Measurements from ENCODE around the gene IFT81.
A peak's percentile ranks its signal among the peaks of the same experiment; 100 is the strongest.
"Not testable (repeated sequence)": the region's sequence is repeated elsewhere in the genome, so short reads cannot be mapped to it uniquely, and the experiment has no call there.

IFT81 gene

DNA sequence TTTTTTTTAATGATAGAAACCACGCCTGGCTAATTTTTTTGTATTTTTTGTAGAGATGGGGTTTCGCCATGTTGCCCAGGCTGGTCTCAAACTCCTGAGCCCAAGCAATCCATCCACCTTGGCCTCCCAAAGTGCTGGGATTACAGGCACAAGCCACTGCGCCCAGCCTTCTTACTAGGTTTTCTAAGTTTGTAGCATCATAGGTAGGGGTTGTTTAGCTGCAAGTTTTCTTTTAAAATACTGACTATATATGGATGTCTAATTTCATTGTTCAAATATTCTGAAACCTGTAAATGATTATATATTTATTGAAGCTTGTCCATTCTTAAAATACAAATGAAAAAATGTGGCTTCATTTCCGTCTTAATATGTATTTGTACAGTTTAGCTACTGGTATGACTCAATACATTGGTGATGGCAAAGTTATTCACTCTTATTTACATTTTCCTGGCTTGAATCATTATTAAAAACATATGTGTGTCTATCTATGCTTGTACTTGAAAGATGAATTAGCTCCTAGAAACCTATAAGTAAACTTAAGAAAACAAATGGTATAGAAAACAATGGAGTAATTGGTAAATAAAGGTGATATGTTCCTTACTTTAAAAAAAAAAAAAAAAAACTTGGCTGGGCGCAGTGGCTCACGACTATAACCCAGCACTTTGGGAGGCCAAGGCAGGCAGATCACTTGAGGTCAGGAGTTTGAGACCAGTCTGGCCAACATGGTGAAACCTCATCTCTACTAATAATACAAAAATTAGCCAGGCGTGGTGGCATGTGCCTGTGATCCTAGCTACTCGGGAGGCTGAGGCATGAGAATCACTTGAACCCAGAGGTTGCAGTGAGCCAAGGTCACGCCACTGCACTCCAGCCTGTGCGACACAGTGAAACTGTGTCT is 87.7 kb downstream of the IFT81 start:
- DNase-seq, result not testable (repeated sequence)

DNA sequence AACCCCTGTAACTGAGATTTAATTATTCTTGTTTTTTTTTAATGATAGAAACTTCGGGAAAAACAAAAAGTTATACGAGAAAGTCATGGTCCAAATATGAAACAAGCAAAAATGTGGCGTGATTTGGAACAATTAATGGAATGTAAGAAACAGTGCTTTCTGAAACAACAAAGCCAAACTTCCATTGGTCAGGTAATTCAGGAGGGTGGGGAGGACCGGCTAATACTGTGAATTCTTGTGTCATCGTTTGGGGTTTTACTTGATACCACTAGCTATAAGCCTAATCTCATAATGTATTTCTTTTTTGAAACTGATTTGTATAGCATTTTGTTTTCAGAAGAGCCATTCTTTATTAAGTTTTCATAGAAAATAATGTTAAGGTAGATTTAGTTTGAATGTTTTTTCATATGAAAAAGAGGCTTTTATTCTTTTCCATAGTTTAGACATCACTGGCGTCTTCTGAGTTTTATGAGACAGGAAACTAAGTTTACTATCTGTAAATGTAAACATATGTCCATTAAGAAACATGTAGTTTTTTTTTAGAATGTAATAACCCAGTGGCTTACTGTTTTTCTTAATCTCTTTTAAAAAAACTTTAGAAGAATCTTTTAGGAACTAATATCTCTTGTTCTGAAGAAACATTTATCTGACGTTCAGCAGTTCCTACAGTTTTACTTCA is 94.0 kb downstream of the IFT81 start:
- DNase-seq, result no peak

DNA sequence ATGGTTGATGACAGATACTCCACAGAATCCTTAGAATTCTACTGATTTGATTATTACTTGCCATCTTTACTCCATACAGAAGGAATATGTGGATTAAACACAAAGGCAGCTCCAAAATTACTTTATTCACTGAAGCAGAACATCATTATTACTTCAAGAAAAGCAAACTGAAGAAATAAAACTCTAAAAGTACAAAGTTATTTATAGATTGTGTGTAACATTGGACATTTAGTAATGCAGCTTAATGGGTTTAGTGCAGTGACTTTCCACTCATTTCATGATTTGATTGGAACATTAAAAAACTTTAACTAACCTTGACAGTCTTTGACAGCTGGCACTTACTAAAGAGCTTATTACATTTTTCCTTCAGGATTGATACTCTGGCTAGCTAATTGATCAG is 97.9 kb downstream of the IFT81 start:
- DNase-seq, result no peak

DNA sequence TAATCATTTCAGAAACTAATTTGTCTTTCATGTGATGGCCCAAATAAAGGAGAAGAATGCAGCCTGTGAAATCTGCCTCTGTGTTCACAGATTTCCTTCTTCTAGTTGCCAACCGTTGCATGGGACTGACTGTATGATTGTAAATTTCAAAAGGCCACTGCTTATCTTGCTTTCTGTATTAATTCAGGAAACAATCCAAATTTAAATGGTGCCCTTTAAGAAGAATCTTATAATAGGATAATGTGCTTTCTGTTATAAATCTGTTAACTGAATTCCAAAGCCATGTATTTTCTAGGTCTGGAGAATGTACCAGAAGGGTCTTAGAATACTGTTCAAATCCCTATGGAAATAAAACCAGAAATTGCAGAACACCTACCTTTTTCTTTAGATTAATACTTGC is 98.3 kb downstream of the IFT81 start:
- no peak for DNase-seq

DNA sequence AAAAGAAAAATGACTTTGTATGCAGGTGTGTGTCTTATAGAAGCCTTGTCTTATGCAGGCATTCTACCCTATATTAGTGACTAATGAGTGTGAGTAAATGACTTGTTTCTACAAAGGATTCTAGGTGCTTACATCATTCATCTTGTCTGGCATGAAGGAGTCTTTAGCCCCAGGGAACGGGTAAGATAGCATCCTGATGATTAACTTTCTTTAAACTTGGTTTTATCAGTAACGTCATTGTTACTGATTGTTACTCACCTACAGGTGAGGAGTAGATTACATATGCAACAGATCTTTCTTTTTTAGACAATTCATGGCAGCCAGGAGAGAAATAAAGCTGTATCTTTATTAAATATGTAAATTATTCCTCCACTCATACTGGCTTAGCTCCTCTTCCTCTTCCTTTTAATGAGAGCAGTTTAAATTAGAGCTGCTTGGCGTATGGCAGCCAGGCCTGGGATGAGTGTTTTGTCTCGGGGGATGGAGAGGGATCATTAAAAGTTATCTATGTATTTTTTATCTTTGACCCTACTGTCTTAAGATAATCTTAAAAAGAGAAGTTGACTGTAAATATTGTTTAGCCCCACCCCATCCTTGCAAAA is 99.7 kb downstream of the IFT81 start:
- no peak for DNase-seq

DNA sequence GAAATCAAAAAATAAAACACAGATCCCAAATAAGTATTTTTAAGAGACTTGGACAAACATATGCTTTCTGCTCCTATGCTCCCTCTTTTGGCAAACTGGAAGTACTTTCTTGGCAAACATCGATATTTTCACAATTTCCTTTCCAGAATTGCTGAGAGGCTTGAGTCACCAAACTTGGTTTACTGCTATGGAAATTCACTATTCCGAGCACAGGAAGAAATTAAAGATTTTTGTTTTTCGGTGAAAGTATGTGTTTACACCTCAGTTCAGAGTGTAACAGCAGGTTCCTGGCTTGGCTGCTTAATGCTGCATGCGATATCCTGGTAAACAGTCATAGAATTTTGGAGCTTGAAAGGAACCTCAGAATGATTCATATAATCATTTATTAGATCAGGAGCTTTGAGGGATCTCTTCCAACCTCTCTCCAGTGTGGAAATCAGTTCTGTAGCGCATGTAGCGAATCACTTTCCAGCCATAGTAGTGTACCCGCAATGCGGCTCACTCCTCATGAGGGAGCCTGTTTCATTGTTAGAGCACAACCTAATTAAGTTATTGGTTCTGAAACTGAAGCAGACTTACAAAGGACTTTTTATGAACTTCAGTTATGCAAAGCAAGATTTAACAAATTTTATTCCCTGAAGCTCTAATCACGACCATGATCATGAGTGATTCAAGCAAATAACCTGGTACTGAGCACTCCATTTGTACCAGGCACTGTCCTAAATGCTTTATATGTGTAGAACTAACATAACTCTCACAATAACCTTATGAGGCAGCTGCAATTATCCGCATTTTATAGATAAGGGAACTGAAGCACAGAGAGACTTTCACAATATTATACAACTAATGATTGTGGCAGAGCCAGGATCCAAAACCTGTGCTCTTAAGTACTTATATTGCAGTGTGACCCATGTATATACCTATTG is 100.5 kb downstream of the IFT81 start:
- no peak for DNase-seq

DNA sequence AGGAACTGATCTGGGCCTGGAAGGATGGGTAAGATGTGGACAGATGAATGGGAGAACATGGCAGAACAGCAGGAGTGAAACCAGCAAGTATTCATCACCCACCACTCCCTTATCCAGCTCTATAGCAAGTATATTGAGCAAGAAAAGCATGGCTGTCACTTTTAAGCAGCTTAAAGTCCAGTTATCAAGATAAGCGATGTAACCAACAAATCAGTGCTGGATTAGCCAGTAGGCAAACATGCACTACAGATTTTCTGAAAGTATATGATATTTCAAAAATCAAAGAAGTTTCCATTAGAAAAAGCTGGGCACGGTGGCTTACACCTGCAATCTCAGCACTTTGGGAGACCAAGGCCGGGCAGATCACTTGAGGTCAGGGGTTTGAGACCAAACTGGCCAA is 103.0 kb downstream of the IFT81 start:
- no peak for DNase-seq

DNA sequence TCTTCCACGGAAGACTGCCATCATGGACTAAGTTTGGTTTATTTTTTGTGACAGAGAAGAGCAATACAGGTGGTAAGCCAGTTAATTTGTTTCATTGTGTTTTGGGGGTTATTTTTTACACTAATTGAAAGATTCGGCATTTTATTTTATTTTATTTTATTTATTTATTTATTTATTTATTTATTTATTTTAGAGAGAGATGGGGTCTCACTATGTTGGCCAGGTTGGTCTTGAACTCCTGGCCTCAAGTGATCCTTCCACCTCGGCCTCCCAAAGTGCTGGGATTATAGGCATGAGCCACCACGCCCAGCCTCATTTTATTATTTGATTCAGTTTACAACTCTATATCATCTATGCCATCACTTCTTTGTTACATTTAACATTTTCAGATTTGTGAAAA is 104.2 kb downstream of the IFT81 start:
- DNase-seq, result not testable (repeated sequence)

DNA sequence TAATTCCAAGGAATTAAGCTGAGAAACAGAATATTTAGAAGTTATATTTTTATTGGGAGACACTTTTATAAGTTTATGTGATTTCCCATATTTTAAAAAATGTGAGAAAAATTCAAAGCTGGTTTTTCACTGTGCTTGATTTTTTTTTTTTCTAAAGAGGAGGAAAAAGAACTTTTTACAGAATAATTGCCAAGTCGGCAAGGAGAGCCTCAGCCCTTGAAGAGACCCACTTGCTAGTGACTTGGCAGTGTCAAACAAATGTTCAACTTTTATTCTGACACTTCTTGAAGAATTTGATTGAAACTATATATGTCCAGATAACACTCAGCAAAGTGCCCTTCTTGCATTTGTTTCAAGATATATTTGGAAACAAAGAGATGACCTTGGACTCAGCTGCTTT is 104.6 kb downstream of the IFT81 start:
- DNase-seq, result no peak

DNA sequence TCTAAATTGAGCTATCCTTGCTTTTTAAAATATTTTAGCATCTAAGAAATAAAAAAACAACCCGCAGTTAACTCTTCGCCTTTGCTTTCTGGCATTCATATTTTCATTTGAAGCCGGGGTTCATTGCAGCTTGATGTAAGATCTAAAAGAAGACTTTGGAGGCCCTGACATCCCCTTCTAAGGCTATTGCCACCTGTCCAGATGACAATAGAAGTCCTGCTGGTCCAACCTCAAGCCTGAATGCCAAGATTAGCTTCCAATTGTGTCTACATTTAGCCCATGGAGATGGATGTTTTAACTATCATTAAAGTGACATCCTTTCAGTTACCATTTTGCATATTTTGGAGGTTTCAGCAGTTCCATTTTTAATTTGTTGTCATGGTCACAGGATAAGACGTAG is 105.3 kb downstream of the IFT81 start:
- no peak for DNase-seq

DNA sequence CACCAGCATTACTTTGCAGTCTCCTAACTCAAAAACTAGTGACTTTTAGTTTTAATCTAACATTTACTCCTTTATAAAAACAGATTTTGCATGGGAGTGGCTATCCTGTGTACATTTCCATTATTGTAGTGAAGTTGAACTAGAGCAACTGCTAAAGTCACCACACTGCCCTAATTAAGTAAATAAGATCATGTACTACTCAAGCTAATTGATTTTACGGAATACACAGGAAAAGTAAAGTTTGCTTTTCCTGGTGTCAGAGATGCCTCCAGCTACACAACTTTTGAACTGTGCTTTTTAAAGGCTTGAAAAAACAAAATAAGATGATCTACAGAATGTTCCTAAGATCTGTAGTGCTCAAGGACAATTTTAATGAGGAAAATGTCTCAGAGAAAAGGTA is 106.5 kb downstream of the IFT81 start:
- no peak for DNase-seq

DNA sequence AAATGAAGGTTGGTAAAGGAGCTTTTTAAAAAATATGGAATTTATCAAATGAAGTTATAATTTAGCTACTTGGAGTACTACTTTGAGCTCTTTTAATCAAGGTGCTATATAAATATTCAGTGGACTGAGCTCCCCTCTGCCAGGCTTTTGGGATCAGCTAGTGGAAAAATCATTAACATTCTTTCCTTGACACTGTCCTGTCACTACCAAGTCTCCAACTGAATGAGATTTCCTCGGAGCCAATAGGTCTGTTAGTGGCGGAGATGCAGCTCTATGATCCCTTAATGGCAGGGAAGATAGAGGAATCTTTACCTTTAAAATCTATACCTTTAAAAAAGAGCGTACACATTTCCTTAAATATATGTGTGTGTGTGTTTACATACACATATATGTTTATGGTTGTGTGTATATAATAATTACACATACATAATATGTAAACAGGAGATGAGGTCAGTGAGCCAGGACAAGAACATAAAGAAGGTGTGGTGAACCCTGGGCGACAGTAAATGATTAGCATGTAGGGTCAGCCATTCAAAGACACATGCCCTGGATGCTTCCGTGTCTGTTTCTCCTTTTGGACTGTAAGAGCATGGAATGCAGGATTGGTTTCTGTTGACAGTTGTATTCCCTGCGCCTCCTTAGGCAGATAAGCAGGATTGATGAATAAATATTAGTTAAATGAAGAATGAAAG is 109.2 kb downstream of the IFT81 start:
- DNase-seq, result no peak

DNA sequence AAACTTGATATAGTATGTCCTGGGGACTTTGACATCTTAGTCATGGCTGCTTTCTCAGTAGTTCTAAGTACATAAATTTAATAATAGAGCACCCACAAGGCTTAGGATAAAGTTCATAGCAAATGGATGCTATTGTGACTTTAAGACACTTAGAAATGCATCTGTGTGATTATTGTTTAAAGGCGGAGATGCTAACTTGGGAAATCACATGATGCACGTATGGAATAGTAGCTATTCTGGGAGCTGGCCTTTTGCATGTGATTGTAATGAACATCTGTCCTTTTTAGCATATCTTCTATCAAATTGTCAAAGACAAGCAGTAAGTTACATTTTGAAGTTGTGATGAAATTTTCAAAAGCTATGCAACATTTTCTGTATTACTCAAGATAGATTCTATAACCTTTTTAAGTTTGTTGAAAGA is 110.2 kb downstream of the IFT81 start:
- DNase-seq, result no peak

DNA sequence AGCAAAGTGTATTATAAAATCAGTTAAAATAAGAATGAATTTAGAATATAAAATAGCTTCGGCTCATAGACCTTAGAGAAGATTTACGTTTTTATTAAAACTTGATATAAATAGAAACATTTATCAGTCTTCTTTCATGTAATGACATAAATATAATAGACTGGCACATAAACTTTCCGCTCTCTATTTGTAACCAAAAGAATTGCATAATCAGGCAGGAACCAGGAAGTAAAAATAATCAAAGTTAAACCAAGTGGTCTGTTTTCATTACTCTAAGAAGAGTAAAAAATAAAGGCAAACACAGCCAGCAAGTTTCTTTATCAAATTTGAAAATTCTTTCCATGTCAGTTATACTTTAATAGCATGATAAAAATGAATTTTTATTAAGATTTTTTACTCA is 110.6 kb downstream of the IFT81 start:
- no peak for DNase-seq

DNA sequence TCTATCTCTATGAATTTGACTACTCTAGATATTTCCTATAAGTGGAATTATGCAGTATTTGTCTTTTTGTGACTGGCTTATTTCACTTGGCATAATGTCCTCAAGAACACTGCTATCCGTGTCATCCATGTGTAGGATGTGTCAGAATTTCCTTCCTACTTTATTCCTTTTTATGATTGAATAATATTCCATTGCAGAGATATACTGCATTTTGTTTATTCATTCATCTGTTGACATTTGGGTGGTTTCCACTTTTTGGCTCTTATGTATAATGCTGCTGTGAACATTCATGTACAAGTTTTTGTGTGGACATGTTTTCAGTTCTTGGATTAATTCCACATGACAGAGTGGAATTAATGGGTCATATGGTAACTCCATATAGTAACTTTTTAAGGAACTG is 111.2 kb downstream of the IFT81 start:
- no peak for DNase-seq

DNA sequence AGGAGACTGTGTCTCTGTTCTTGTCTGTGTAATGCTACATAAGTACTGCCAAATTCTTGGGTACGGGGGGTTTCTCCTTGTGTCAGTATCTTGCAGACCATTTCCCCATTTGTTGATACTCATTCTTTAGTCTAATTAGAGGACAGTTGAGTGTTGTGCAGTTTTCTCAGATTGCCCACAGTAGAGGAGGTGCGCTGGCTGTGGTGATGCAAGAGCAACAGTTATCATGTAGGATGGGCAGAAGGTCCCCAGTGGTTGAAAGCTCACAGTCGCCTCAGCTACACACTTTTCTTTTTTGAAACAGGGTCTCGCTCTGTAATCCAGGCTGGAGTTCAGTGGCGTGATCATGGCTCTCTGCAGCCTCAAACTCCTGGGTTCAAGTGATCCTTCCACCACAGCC is 119.1 kb downstream of the IFT81 start:
- no peak for DNase-seq

DNA sequence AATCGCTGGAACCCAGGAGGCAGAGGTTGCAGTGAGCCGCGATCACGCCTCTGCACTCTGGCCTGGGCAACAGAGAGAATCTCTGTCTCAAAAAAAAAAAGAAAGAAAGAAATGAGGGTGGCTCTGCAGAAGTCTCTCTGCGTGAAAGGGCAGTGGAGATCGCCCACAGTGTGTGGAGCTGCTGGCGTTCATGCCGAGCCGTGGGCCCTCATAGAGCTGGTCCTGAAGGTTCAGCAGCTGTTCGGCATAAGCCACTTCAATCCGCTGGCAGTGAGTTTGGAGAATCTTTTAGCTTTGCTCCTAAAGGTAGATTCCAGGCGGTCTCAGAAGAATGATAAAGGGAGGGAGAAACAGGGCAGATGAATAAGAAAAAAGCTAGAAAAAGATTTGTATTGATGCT is 120.2 kb downstream of the IFT81 start:
- no peak for DNase-seq

DNA sequence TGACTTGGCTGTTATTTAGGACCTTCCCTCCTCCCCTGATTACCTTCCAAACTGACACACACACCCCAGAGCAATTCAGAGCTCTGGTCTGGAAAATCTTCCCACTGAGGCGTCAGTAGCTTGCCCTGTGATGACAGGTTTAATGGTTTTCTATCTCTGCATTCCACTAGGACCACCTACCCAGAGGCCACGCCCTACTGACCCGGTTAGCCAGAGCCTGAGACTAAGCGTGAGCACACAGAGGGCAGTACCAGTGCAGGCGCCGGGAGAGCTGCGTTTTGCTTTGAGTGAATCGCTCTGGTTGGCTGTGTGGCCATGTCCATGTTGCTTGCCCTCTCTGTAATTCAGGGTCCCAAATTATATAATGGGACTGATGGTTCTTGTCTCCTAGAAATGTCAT is 120.7 kb downstream of the IFT81 start:
- DNase-seq, result no peak

DNA sequence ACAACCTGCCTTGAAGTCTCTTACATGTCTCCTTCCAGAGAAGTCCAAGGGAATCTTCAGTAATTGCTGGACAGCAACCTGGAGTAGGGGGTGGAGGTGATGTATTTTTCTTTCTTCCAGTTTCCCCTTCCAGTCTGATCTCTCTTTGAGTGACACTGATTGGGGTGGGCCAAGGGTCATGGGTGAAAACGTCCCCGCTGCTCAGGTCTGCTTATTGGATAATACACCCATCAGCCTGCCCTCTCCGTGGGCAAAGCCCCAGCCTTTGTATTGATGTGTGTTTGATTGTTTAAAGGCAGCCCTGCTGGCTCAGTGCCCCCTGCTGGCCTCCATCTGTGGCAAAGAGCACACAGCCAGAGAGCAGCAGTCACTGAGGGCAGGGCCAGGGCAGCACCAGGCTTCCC is 121.2 kb downstream of the IFT81 start:
- peak; percentile 25 for DNase-seq

DNA sequence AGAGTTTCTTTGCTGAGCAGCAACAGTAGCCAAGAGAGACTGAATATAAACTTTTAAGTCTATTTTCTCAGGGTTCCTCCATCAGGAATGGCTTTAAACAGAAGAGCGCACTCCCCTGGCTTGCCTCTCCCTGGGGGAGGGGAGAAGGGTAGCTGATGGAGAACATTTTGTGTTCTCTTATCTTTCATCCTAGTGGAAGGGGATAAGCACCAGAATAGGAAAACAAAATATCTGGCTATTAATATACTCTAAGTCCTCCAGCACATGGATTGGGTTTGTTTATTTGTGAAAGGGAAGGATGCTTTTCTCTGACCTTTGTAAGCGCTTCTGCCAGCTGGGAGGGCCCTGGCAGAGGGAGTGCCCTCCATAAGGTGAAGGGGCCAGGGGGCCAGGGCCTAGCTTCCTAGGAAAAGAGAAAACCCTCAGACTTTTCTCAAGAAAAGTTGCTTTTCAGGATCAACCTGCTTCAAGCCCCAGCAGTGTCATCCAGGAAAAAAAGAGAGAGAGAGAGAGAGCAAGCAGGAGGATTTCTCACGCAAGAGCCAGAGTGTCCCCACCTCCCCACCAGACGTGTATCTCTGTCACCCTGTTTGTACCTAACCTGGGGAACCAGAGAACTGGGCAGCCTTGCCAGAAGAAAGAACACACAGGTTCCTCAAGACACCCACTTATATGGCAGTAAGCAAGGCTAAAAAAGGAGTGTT is 122.6 kb downstream of the IFT81 start:
- no peak for DNase-seq

DNA sequence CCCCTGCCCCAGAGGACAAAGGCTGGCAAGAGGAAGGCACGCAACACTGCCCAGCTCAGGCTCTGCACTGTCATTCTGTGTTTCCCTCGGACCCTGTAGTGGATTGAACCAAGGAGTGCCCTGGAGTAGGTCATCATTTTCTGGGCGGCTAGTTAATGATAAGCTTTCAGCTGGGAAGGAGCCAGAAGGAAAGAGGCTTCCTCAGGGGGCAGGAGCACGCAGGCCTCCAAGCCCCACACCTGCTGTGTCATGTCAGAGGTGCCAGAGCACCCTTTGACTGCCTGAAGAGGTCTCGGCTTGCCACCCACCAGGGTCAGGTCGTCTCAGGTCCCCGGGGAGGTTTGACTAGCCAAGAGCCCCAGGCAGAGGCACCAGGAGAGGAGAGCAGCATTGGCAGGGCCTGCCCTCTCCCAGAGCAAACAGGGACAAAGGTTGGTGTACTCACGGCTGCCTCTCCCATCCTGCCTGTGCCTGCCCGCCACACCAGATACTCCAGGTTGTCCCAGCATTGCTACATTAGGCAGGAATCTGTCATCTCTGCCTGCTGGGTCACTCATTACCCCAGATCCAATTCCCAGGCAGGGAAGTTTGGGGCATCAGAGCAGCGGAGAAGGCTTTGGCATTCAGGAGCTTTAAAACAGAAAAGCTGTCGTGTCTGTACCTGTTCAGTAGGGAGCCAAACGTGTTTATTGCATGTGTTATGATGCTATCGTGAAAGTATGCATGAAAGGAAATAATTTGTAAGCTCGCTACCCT is 123.4 kb downstream of the IFT81 start:
- DNase-seq, result no peak
